ENCODE data around the gene TMEM117. TPM values are rescaled to one million over a fixed set of nuclear protein-coding genes. Genes with fewer than 3 reads are reported as not detected.

Gene TMEM117
- total RNA-seq, 1 donor from 2014 or later = 0.82 TPM

GRCh38 chr12:44052554-44052953 lies 216.7 kb downstream of the TMEM117 start:
- no peaks in the 10 kb centered on the region for H3K9me3 Mint-ChIP-seq
- H3K4me3 Mint-ChIP-seq = no peak overlapping the region
- no peaks in the 10 kb centered on the region for H3K36me3 Mint-ChIP-seq (ENCODE audit: low read depth)
- H3K27me3 Mint-ChIP-seq = no peaks in the 10 kb centered on the region
- no peak overlapping the region for H3K27ac Mint-ChIP-seq
- intact Hi-C loops (cut with micrococcal nuclease) = no loop called here
- no peak for DNase-seq
- H3K4me1 Mint-ChIP-seq = no peaks in the 10 kb centered on the region

GRCh38 chr12:44053549-44054127 lies 217.8 kb downstream of the TMEM117 start:
- Mint-ChIP-seq H3K9me3 (no peaks in the 10 kb centered on the region), H3K36me3 (ENCODE audit: low read depth) (no peaks in the 10 kb centered on the region), H3K27ac (no peak overlapping the region), H3K4me1 (no peaks in the 10 kb centered on the region), H3K27me3 (no peaks in the 10 kb centered on the region), H3K4me3 (no peak overlapping the region)
- intact Hi-C loops (cut with micrococcal nuclease) = no loop called here
- no peak for DNase-seq

DNA sequence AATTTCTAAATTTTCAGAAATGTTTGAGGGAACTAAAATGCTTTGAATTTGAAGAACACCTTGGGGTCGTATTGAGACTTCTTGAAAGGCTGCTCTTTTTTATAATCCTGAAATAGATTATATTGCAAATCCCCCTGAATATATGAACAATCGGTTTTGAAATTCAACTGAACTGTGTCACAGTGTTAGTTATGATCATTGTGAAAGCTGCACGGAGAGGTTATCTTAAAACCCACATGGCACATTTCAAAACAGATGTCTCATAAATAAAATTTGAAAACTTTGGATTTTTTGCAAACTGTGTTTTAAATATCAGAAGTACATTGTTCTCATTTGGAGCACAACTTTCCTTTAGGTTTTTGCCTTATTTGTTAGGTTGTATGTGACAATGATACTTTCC lies 218.4 kb downstream of the TMEM117 start:
- Mint-ChIP-seq H3K27me3 (no peaks in the 10 kb centered on the region), H3K36me3 (ENCODE audit: low read depth) (no peaks in the 10 kb centered on the region), H3K4me3 (no peak overlapping the region), H3K27ac (no peak overlapping the region), H3K9me3 (no peaks in the 10 kb centered on the region), H3K4me1 (no peaks in the 10 kb centered on the region)
- intact Hi-C loops (cut with micrococcal nuclease) = no loop called here
- no peak for DNase-seq

DNA sequence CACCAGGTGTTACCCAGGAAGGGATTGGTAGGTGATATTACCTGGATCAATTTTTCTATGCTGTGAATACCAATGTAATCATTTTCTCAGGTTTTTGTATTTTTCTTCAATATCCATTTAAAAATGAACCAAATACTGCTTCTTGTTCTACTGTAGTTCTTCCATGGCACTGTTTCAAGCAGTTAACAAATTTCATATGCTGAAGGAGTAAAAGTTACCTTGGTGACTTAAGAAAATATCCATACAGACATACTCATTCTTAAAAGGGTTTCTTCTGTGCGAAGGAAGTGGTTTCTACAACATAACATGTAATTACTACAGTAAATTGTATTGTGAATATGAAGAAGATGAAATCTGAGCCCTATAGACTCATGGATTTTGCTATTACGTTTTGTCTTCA lies 222.5 kb downstream of the TMEM117 start:
- Mint-ChIP-seq H3K36me3 (ENCODE audit: low read depth) (no peaks in the 10 kb centered on the region), H3K27me3 (no peaks in the 10 kb centered on the region), H3K27ac (no peak overlapping the region), H3K4me1 (no peaks in the 10 kb centered on the region), H3K4me3 (no peak overlapping the region), H3K9me3 (no peaks in the 10 kb centered on the region)
- intact Hi-C loops (cut with micrococcal nuclease) = no loop called here
- DNase-seq = no peak

- no peaks in the 10 kb centered on the region for H3K27me3 Mint-ChIP-seq
- DNase-seq = no peak
- intact Hi-C loops (cut with micrococcal nuclease) = no loop called here
- no peaks in the 10 kb centered on the region for H3K4me1 Mint-ChIP-seq
- H3K27ac Mint-ChIP-seq = no peak overlapping the region
- no peaks in the 10 kb centered on the region for H3K36me3 Mint-ChIP-seq (ENCODE audit: low read depth)
- H3K9me3 Mint-ChIP-seq = no peaks in the 10 kb centered on the region
- H3K4me3 Mint-ChIP-seq = no peak overlapping the region
Observed at GRCh38 chr12:44059476-44059875, 223.6 kb downstream of the TMEM117 start.

- Mint-ChIP-seq H3K27me3 (no peaks in the 10 kb centered on the region), H3K36me3 (ENCODE audit: low read depth) (no peaks in the 10 kb centered on the region), H3K27ac (no peak overlapping the region), H3K4me1 (no peaks in the 10 kb centered on the region), H3K4me3 (no peak overlapping the region), H3K9me3 (no peaks in the 10 kb centered on the region)
- DNase-seq = no peak
- intact Hi-C loops (cut with micrococcal nuclease) = no loop called here
Observed at GRCh38 chr12:44063671-44064070, 227.8 kb downstream of the TMEM117 start.

DNA sequence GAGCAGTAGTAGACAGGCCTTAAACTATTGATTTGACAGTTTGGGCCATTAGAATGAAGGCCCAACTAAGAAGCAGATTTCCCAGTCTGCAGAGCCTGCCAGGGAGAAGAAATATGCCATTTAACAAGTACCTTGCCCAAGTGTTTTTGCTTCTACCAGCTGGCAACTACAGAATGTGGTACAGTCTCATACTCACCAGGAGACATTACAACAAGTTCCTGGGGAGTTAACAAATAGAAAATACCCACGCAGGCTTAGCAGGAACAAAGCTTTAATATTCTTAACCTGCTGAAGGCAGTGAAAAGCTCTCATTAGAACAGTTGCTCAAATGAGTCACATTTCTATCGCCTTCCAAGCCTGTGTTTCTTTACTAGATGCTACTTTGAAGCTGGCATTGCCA lies 241.0 kb downstream of the TMEM117 start:
- Mint-ChIP-seq H3K4me1 (no peaks in the 10 kb centered on the region), H3K27ac (no peak overlapping the region), H3K36me3 (ENCODE audit: low read depth) (no peaks in the 10 kb centered on the region), H3K27me3 (no peaks in the 10 kb centered on the region), H3K4me3 (no peak overlapping the region), H3K9me3 (no peaks in the 10 kb centered on the region)
- intact Hi-C loops (cut with micrococcal nuclease) = no loop called here
- no peak for DNase-seq

DNA sequence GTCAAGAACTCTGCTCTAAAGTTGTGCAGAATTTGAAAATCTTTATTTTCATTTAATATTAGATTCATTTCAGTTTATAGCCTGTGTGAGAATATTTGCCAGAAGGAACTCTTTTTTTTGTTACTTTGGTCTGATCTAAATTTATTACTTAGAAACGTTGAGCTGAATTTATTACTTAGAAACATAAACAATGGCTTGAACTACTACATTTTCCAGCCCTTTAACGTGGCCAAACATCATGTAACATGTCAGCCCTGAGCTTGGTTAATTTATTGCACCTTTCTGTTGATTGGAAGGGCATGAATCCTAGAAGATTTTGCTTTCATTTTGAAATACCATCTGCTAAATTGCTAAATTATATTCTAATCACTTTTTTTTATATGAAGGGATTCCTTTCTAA lies 241.4 kb downstream of the TMEM117 start:
- intact Hi-C loops (cut with micrococcal nuclease) = no loop called here
- Mint-ChIP-seq H3K4me3 (no peak overlapping the region), H3K27me3 (no peaks in the 10 kb centered on the region), H3K9me3 (no peaks in the 10 kb centered on the region), H3K4me1 (no peaks in the 10 kb centered on the region), H3K27ac (no peak overlapping the region), H3K36me3 (ENCODE audit: low read depth) (no peaks in the 10 kb centered on the region)
- DNase-seq = no peak

DNA sequence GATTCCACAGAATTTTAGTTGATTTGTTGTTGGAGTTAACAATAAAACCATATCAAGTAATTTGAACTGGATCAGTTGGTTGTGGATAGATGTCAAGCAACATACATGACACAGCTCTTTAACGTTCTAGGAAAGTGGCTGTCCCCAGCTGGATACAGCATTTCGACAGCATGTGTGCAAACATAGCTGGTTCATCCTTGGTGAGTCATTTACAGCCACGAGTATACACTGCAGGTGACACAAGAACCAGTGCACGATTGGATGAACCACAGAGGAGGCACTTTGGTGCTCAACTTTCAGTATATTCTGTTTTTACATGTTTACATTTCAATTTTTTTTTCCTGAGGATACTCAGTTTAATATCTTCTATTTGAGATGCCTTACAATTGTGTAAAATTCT lies 242.4 kb downstream of the TMEM117 start:
- intact Hi-C loops (cut with micrococcal nuclease) = no loop called here
- Mint-ChIP-seq H3K4me3 (no peak overlapping the region), H3K9me3 (no peaks in the 10 kb centered on the region), H3K27ac (no peak overlapping the region), H3K27me3 (no peaks in the 10 kb centered on the region), H3K4me1 (no peaks in the 10 kb centered on the region), H3K36me3 (ENCODE audit: low read depth) (no peaks in the 10 kb centered on the region)
- no peak for DNase-seq

DNA sequence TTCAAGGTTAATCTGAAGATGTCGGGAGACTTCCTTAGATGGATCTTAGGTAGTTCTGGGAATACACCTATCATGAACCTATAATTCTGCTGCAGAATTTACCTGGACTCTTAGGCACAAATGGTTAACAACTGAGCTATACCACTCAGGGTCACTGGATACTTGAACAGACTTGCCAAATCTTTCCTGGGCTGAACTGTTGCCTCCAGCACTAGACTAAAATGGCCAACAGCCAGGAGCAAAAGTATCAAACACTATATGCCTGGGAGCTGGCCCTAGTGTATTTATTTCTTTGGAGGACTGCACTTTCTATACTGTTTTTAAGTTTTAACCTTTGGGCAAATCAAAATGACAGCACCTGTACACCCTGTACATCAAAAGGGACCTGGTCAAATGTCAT lies 252.8 kb downstream of the TMEM117 start:
- DNase-seq = no peak
- no peaks in the 10 kb centered on the region for H3K4me1 Mint-ChIP-seq
- no peaks in the 10 kb centered on the region for H3K27me3 Mint-ChIP-seq
- H3K27ac Mint-ChIP-seq = no peak overlapping the region
- no peak overlapping the region for H3K4me3 Mint-ChIP-seq
- no peaks in the 10 kb centered on the region for H3K9me3 Mint-ChIP-seq
- no peaks in the 10 kb centered on the region for H3K36me3 Mint-ChIP-seq (ENCODE audit: low read depth)
- intact Hi-C loops (cut with micrococcal nuclease) = no loop called here

- intact Hi-C loops (cut with micrococcal nuclease) = no loop called here
- H3K27ac Mint-ChIP-seq = no peak overlapping the region
- no peaks in the 10 kb centered on the region for H3K27me3 Mint-ChIP-seq
Observed at GRCh38 chr12:44091948-44092606, 256.2 kb downstream of the TMEM117 start.

DNA sequence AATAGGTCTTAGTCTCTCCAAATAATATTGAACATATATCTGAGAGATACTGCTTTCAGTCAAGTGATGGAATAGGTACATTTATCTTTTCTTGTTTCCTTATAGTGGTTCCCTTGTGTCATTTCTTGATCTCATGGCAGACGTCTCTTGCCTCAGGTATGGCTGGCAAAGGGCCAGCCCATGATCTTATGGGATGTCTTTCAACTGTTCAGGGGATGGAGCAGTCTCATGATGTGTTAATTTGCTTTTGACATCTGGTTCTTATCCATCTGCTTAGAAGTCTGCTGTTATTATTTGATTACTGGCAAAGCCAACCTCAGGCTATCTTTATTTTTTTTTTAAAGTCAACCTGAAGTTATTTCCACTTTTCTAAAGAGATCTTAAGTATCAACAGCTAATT lies 262.9 kb downstream of the TMEM117 start:
- H3K36me3 Mint-ChIP-seq (ENCODE audit: low read depth) = no peaks in the 10 kb centered on the region
- H3K27ac Mint-ChIP-seq = no peak overlapping the region
- peaks cover 24% of the 10 kb centered on the region for H3K9me3 Mint-ChIP-seq
- no peak for DNase-seq
- no peak overlapping the region for H3K4me3 Mint-ChIP-seq
- H3K4me1 Mint-ChIP-seq = no peaks in the 10 kb centered on the region
- no peaks in the 10 kb centered on the region for H3K27me3 Mint-ChIP-seq
- intact Hi-C loops (cut with micrococcal nuclease) = no loop called here

More at GRCh38 chr12:44091948-44092606, 256.2 kb downstream of the TMEM117 start:
- H3K4me3 Mint-ChIP-seq = no peak overlapping the region
- DNase-seq = no peak
- H3K9me3 Mint-ChIP-seq = peaks cover 5% of the 10 kb centered on the region
- no peaks in the 10 kb centered on the region for H3K36me3 Mint-ChIP-seq (ENCODE audit: low read depth)
- no peaks in the 10 kb centered on the region for H3K4me1 Mint-ChIP-seq

- Mint-ChIP-seq H3K4me3 (no peak overlapping the region), H3K27me3 (no peaks in the 10 kb centered on the region), H3K9me3 (peaks cover 24% of the 10 kb centered on the region), H3K27ac (no peak overlapping the region), H3K4me1 (no peaks in the 10 kb centered on the region), H3K36me3 (ENCODE audit: low read depth) (no peaks in the 10 kb centered on the region)
- DNase-seq = no peak
- intact Hi-C loops (cut with micrococcal nuclease) = no loop called here
Observed at GRCh38 chr12:44099486-44099885, 263.6 kb downstream of the TMEM117 start.

DNA sequence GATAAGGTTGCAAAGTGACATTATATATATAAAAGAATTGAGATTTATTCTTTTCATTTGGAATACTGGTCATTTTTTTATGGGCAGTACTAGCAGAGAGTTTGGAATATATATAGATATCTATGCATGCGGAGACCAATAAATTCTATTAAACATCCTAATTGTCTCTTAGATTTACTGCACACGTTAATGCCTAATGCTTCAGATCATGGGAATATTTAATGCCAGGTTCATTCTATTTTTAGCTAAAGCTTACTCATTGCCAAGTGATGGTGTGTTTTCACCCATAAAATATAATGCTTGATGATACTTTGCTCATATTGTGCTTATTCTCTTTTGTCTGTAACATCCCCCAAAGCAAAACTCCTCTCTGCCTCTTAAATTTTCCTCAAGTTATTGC lies 264.4 kb downstream of the TMEM117 start:
- Mint-ChIP-seq H3K27me3 (no peaks in the 10 kb centered on the region), H3K36me3 (ENCODE audit: low read depth) (no peaks in the 10 kb centered on the region), H3K4me1 (no peaks in the 10 kb centered on the region), H3K4me3 (no peak overlapping the region), H3K9me3 (peaks cover 22% of the 10 kb centered on the region), H3K27ac (no peak overlapping the region)
- no peak for DNase-seq
- intact Hi-C loops (cut with micrococcal nuclease) = no loop called here

- Mint-ChIP-seq H3K27me3 (no peaks in the 10 kb centered on the region), H3K9me3 (peaks cover 19% of the 10 kb centered on the region), H3K27ac (no peak overlapping the region), H3K4me1 (no peaks in the 10 kb centered on the region), H3K36me3 (ENCODE audit: low read depth) (no peaks in the 10 kb centered on the region), H3K4me3 (no peak overlapping the region)
- intact Hi-C loops (cut with micrococcal nuclease) = no loop called here
- no peak for DNase-seq
Observed at GRCh38 chr12:44101475-44101874, 265.6 kb downstream of the TMEM117 start.

Data from activated CD4-positive, alpha-beta T cell treated with anti-CD3 and anti-CD28 coated beads, Interleukin-2, amount 10 ng/mL, durations not matched to agents 24 days and 14 days (primary cell).